ENCODE data around the gene PRRC2A. TPM values are rescaled to one million over a fixed set of nuclear protein-coding genes. Genes with fewer than 3 reads are reported as not detected.
"Not testable (repeated sequence)": the region's sequence is repeated elsewhere in the genome, so short reads cannot be mapped to it uniquely, and the experiment has no call there.

PRRC2A gene
- total RNA-seq, 4 donors from 2014 or later, result 67.1 to 133 (median 126) TPM

DNA sequence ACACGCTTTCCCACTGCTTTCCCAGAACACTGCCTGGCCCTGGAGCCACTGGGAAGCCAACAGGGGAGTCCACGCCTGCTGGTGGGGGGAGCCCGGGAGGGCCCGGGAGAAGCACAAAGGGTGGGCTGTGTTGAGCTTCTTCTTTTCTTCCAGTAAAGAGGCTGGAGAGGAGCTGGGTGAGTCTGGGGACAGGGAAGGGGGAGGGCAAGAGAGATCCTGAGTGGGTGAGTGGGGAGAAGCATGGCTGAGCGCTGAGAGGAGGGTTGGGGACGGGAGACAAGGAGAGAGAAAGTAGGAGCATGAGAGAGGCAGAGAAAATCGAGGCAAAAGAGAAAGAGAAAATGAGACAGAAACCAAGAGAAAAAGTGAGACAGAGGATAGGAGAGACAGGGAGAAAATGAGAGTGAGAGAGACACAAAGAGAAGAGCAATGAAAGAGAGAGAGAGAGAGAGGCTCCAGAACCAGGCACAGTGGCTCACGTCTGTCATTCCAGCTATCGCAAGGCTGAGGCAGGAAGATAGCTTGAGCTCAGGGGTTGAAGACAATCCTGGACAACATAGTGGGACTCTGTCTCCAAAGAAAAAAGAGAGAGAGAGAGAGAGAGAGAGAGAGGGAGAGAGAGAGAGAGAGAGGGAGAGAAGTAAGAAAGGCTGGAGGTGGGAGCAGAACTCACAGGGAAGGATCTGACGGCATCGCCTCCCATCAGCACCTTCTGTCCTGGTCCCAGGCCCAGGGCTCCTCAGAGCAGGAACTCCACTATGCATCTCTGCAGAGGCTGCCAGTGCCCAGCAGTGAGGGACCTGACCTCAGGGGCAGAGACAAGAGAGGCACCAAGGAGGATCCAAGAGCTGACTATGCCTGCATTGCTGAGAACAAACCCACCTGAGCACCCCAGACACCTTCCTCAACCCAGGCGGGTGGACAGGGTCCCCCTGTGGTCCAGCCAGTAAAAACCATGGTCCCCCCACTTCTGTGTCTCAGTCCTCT lies 32.4 kb upstream of the PRRC2A start:
- no peaks in the 10 kb centered on the region for H3K9me3 ChIP-seq
- H3K36me3 ChIP-seq, result no peaks in the 10 kb centered on the region
- H3K27ac ChIP-seq, result peak overlapping the region; percentile 19 to 93 (median 48)

DNA sequence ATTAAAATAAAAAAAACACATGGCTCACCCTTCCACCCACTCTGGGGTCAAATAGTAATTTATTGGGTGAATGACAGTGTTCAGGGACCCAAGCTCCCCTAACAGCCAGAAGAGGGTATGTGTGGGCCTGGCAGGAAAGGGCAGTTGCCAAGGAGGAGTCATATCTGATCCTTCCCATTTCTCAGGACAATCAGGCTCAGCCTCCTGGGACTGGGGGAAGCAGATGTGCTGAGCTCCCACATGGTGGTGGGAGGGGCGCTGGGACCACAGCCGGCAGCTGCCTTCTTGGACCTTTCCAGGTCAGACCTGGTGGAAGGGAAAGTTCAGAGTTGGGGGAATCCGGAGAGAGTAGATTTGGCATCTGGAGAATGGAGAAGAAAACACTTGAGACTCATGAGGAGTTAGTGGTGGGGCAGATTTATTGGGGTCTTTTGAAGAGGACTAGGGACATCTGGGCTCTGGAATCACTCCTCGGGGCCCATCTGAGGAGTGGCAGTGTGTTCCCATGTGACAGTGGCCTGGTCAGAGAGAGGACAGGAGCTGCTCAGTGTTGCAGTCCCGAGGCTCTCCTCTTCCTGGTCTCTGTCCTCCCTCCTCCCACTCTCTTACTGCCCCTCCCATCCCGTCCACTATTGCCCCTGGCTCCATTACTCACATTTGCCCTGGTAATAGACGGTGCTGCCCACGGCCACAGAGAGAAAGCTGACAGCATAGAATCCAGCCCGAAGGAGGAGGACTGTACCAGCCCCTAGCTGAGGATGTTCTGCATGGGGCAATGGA lies 31.5 kb upstream of the PRRC2A start:
- Histone ChIP-seq H3K4me3 (no peak overlapping the region), H3K36me3 (no peaks in the 10 kb centered on the region), H3K4me1 (peaks cover 0 to 33% (median 20%) of the 10 kb centered on the region in 4 donors), H3K27me3 (no peaks in the 10 kb centered on the region), H3K9me3 (no peaks in the 10 kb centered on the region), H3K27ac (peak overlapping the region in 1 of 4 donors; percentile 93)
- no peak for DNase-seq
- TF ChIP-seq, protein P1, sequence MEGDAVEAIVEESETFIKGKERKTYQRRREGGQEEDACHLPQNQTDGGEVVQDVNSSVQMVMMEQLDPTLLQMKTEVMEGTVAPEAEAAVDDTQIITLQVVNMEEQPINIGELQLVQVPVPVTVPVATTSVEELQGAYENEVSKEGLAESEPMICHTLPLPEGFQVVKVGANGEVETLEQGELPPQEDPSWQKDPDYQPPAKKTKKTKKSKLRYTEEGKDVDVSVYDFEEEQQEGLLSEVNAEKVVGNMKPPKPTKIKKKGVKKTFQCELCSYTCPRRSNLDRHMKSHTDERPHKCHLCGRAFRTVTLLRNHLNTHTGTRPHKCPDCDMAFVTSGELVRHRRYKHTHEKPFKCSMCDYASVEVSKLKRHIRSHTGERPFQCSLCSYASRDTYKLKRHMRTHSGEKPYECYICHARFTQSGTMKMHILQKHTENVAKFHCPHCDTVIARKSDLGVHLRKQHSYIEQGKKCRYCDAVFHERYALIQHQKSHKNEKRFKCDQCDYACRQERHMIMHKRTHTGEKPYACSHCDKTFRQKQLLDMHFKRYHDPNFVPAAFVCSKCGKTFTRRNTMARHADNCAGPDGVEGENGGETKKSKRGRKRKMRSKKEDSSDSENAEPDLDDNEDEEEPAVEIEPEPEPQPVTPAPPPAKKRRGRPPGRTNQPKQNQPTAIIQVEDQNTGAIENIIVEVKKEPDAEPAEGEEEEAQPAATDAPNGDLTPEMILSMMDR (IDR thresholded peaks at IDR 0.05), result no peak
- TF ChIP-seq POLR2A (IDR thresholded peaks at IDR 0.05), result no peak

More for the DNA sequence above, 32.4 kb upstream of the PRRC2A start:
- DNase-seq, result no peak
- Histone ChIP-seq H3K4me1 (peaks cover 0 to 28% (median 17%) of the 10 kb centered on the region in 4 donors), H3K27me3 (no peaks in the 10 kb centered on the region), H3K4me3 (peak overlapping the region in 2 of 4 donors; percentile 7 to 10)
- TF ChIP-seq POLR2A (IDR thresholded peaks at IDR 0.05), result no peak
- TF ChIP-seq, protein P1 (IDR thresholded peaks at IDR 0.05), result no peak

DNA sequence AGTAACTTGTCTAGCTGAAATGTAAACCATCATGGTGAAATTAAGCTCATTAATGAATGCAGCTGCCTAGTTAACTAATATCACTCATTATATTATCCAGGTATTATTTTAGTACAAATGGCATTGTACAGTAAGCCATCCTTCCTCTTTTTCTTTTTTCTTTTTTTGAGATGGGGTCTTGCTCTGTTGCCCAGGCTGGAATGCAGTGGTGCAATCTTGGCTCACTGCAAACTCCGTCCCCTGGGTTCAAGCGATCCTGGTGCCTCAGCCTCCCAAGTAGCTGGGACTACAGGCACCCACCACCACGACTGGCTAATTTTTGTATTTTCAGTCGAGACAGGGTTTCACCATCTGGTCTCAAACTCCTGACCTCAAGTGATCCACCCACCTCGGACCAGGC lies 29.8 kb upstream of the PRRC2A start:
- not testable (repeated sequence) for H3K27me3 ChIP-seq, DNase-seq, H3K9me3 ChIP-seq, H3K27ac ChIP-seq, H3K36me3 ChIP-seq, H3K4me3 ChIP-seq
- peaks cover 0 to 29% (median 16%) of the 10 kb centered on the region in 4 donors for H3K4me1 ChIP-seq

DNA sequence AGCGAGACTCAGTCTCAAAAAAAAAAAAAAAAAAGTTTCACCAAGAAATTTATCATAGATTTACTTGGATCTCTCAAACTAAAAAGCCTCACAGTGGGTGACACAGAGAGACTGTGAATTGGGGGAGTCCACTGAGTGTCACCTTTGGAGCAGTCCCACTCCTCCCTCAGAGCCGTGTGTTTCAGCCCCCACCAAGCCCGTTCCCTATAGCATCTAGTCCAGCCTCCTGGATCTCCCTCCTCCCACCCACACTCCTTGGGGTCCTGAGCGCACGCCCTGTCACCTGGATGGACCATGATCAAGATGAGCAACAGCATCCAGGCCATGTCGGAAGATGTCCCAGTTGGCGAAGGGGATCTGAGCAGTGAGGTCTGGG lies 28.1 kb upstream of the PRRC2A start:
- H3K36me3 ChIP-seq, result no peaks in the 10 kb centered on the region
- H3K27ac ChIP-seq, result peak overlapping the region in 3 of 4 donors; percentile 35 to 83 (median 63)
- H3K4me3 ChIP-seq, result no peak overlapping the region
- H3K9me3 ChIP-seq, result no peaks in the 10 kb centered on the region
- TF ChIP-seq, protein P1 (IDR thresholded peaks at IDR 0.05), result no peak
- TF ChIP-seq POLR2A (IDR thresholded peaks at IDR 0.05), result no peak
- H3K4me1 ChIP-seq, result peaks cover 0 to 12% (median 8%) of the 10 kb centered on the region in 4 donors
- DNase-seq, result no peak
- no peaks in the 10 kb centered on the region for H3K27me3 ChIP-seq

DNA sequence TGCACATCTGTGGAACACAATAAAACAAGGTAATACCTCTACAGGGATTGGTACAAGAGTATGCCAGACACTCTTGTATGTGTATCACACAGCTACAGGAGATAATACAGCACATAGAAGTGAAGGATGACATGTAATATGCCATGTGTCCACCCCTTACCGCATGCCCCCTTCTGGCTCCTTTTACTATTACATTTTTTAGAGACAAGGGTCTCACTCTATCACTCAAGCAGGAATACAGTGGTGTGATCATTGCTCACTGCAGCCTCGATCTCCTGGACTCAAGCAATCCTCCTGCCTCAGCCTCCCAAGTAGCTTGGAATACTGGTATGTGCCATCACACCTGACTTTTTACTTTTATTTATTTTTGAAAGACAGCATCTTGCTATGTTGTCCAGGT lies 23.5 kb upstream of the PRRC2A start:
- Histone ChIP-seq H3K36me3 (no peaks in the 10 kb centered on the region), H3K9me3 (no peaks in the 10 kb centered on the region), H3K27ac (peak overlapping the region in 1 of 4 donors; percentile 25), H3K4me1 (peaks cover 0 to 9% (median 3%) of the 10 kb centered on the region in 4 donors), H3K4me3 (no peak overlapping the region), H3K27me3 (no peaks in the 10 kb centered on the region)
- TF ChIP-seq, protein P1 (IDR thresholded peaks at IDR 0.05), result peak; percentile 39 to 59 (median 45)
- no peak for TF ChIP-seq POLR2A (IDR thresholded peaks at IDR 0.05)
- DNase-seq, result no peak
